Endometrial microvascular endothelial cells (primary cell): Measurements from ENCODE around the gene ECEL1. TPM values are rescaled to one million over a fixed set of nuclear protein-coding genes. Genes with fewer than 3 reads are reported as not detected.

Source experiments
- in situ Hi-C: cut with HindIII; loops from 2 replicates; pipeline ENCODE4 v1.10.0; 2017; ENCODE audit warnings: low sequenced_read_pairs, low pct_unique_long_range_greater_than_20kb; ENCODE audit errors: inconsistent ontology term
- total RNA-seq: library from RNA; depleted of rRNA; stranded (reverse); fragments of >200 nt; gene quantifications from one replicate; pipeline ENCODE4 v1.2.3, GENCODE V29; 2015; ENCODE audit errors: inconsistent ontology term

ECEL1 gene
- total RNA-seq, 1 donor from 2014 or later = not detected

- in situ Hi-C loops = no loop called here
Measured at GRCh38 chr2:232523682-232524597, 36.3 kb upstream of the ECEL1 start.

- in situ Hi-C loops = no loop called here
Measured at GRCh38 chr2:232523402-232523681, 35.7 kb upstream of the ECEL1 start.

GRCh38 chr2:232522623-232523401 lies 35.2 kb upstream of the ECEL1 start:
- in situ Hi-C loops = no loop called here

- in situ Hi-C loops = no loop called here
Measured at GRCh38 chr2:232521959-232522622, 34.5 kb upstream of the ECEL1 start.

- in situ Hi-C loops = no loop called here
Measured at GRCh38 chr2:232521098-232521497, 33.5 kb upstream of the ECEL1 start.

GRCh38 chr2:232520489-232520888 lies 32.9 kb upstream of the ECEL1 start:
- in situ Hi-C loops = no loop called here

- in situ Hi-C loops = no loop called here
Measured at GRCh38 chr2:232519581-232520438, 32.2 kb upstream of the ECEL1 start, which contains the start of gene PRSS56. TSS of gene PRSS56 (plus strand) at chr2:232520388. CDS start at chr2:232520599, 211 bp downstream.

- in situ Hi-C loops = no loop called here
Measured at GRCh38 chr2:232518844-232519243, 31.2 kb upstream of the ECEL1 start.

- in situ Hi-C loops = no loop called here
Measured at GRCh38 chr2:232516551-232516950, 28.9 kb upstream of the ECEL1 start.

- in situ Hi-C loops = no loop called here
Measured at GRCh38 chr2:232515639-232516038, 28.0 kb upstream of the ECEL1 start.

GRCh38 chr2:232513353-232513752 lies 25.7 kb upstream of the ECEL1 start:
- in situ Hi-C loops = no loop called here

- in situ Hi-C loops = no loop called here
Measured at GRCh38 chr2:232512602-232513001, 25.0 kb upstream of the ECEL1 start.

- in situ Hi-C loops = no loop called here
Measured at GRCh38 chr2:232511336-232511890, 23.8 kb upstream of the ECEL1 start.

GRCh38 chr2:232508251-232508650 lies 20.6 kb upstream of the ECEL1 start:
- in situ Hi-C loops = no loop called here

GRCh38 chr2:232506709-232507108 lies 19.1 kb upstream of the ECEL1 start:
- in situ Hi-C loops = no loop called here

- in situ Hi-C loops = no loop called here
Measured at GRCh38 chr2:232505856-232506255, 18.2 kb upstream of the ECEL1 start.

- in situ Hi-C loops = no loop called here
Measured at GRCh38 chr2:232504438-232504837, 16.8 kb upstream of the ECEL1 start.

- in situ Hi-C loops = no loop called here
Measured at GRCh38 chr2:232503809-232504323, 16.2 kb upstream of the ECEL1 start.
